ENCODE measurements around the gene CAMK2B. TPM values are rescaled to one million over a fixed set of nuclear protein-coding genes. Genes with fewer than 3 reads are reported as not detected.

Gene CAMK2B
- total and polyA plus RNA-seq, 2 of the 13 experiments (the other 11 are each of a cell fraction or from before 2014, with no cell fraction given) = 0.27 to 0.48 TPM

DNA sequence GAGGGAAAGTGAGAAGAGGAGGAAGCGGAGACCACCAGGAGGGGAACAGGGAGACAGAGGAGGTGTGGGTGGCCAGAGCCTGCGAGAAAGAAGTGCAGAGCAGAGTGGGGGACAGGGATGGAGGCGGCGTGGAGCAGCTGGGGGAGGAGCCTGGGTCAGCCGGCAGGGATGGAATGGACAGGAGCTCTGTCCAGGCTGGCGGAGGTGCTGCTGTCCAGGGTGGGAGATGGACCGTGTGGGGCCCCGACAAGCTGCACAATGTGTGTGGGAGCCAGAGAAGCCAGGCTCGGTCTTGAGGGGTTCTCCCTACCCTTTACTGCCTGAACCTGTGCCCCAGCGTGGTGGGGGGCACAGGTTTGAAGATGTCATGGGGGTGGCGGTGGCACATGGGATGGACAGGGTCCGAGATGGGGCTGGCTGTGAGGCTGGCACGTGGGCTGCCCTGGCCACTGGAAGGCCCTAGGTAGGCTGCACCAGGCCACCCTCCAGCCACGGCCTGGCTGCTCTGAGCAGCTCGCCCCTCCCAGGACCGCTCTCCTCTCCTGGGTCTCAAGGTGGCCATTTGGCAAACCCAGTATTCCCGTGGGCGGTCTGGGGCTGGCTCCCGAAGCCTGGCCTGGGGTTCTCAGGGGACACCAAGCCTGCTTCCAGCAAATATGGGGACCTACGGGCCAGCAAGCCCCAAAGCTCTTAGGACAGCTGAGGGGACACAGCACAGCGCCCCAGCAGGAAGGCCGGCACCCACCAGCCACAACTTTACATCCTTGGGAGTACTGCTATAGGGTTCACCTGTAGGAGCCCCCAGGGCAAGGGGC lies 92.3 kb downstream of the CAMK2B start:
- H3K9ac ChIP-seq (ENCODE audit: insufficient read depth, low read depth, low read length) = no peak overlapping the region
- H3K36me3 ChIP-seq (replicated peaks in 1 of 2; ENCODE audit: control insufficient read depth in 1 of 2, insufficient read depth in 2 of 2, low read length in 2 of 2) = no peaks in the 10 kb centered on the region
- H3K4me1 ChIP-seq (ENCODE audit: insufficient read depth, low read length) = peaks cover 8% of the 10 kb centered on the region; the same call in 1 of the 2 replicates
- H3K27ac ChIP-seq (ENCODE audit: extremely low read length, insufficient read depth, low read length) = no peak overlapping the region
- H3K9me3 ChIP-seq (ENCODE audit: low read length) = no peaks in the 10 kb centered on the region
- in situ Hi-C loops (cut with HindIII; ENCODE audit: extremely low pct_ligation_motif_present, low pct_unique_long_range_greater_than_20kb) (no loop called here), intact Hi-C loops (cut with micrococcal nuclease; ENCODE audit: unreplicated experiment) (no loop called here)
- BruUV-seq (replicated peaks) = no TSS peak
- DNase-seq (ENCODE audit: low spot score) (no peak), FAIRE-seq (no peak), ATAC-seq (no peak)
- no peaks in the 10 kb centered on the region for H4K20me1 ChIP-seq (ENCODE audit: insufficient read depth, low read length)
- POLR2A ChIA-PET = no interaction called here
- CTCF ChIA-PET (ENCODE audit: low intra/inter-chr PET ratio, low total read pairs) = no interaction called here
- no peak overlapping the region for H2AFZ ChIP-seq (ENCODE audit: low read length)
- WGBS (ENCODE audit: low lambda C conversion rate) = 32% methylated on average over 8 of the region's 22 CpGs
- TF ChIP-seq TIGD3 (CRISPR knock-in tag; IDR thresholded peaks at IDR 0.05; ENCODE audit: borderline replicate concordance) = no peak
- no peak for TF ChIP-seq TAF15 (IDR thresholded peaks at IDR 0.05; ENCODE audit: low read depth, low read length, poor library complexity, severe bottlenecking)
- no peak for TF ChIP-seq SP4 (CRISPR knock-in tag; IDR thresholded peaks at IDR 0.05)
- TF ChIP-seq RARG (CRISPR knock-in tag; IDR thresholded peaks at IDR 0.05; ENCODE audit: low read depth) = no peak
- no peak for TF ChIP-seq ZZZ3 (CRISPR knock-in tag; IDR thresholded peaks at IDR 0.05; ENCODE audit: borderline replicate concordance)
- TF ChIP-seq, protein P1, sequence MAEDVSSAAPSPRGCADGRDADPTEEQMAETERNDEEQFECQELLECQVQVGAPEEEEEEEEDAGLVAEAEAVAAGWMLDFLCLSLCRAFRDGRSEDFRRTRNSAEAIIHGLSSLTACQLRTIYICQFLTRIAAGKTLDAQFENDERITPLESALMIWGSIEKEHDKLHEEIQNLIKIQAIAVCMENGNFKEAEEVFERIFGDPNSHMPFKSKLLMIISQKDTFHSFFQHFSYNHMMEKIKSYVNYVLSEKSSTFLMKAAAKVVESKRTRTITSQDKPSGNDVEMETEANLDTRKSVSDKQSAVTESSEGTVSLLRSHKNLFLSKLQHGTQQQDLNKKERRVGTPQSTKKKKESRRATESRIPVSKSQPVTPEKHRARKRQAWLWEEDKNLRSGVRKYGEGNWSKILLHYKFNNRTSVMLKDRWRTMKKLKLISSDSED (CRISPR knock-in tag; IDR thresholded peaks at IDR 0.05) = no peak
- no peak for TF ChIP-seq EHMT2 (IDR thresholded peaks at IDR 0.05; ENCODE audit: borderline replicate concordance, low read depth, low read length)
- no peak for TF ChIP-seq MTA1 (CRISPR knock-in tag; IDR thresholded peaks at IDR 0.05; ENCODE audit: borderline replicate concordance)
- TF ChIP-seq KDM6A (CRISPR knock-in tag; IDR thresholded peaks at IDR 0.05; ENCODE audit: low read depth) = no peak
- TF ChIP-seq SAP130 (CRISPR knock-in tag; IDR thresholded peaks at IDR 0.05; ENCODE audit: low read depth) = no peak
- no peak for TF ChIP-seq KAT2B (IDR thresholded peaks at IDR 0.05; ENCODE audit: borderline replicate concordance, low read depth, low read length)
- TF ChIP-seq, protein P2, sequence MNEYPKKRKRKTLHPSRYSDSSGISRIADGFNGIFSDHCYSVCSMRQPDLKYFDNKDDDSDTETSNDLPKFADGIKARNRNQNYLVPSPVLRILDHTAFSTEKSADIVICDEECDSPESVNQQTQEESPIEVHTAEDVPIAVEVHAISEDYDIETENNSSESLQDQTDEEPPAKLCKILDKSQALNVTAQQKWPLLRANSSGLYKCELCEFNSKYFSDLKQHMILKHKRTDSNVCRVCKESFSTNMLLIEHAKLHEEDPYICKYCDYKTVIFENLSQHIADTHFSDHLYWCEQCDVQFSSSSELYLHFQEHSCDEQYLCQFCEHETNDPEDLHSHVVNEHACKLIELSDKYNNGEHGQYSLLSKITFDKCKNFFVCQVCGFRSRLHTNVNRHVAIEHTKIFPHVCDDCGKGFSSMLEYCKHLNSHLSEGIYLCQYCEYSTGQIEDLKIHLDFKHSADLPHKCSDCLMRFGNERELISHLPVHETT (CRISPR knock-in tag; conservative IDR thresholded peaks at IDR 0.05) = no peak
- TF ChIP-seq GZF1 (CRISPR knock-in tag; IDR thresholded peaks at IDR 0.05) = no peak
- TF ChIP-seq GRHL1 (CRISPR knock-in tag; conservative IDR thresholded peaks at IDR 0.05) = no peak
- TF ChIP-seq NCOA5 (CRISPR knock-in tag; IDR thresholded peaks at IDR 0.05) = no peak
- TF ChIP-seq ZIK1 (CRISPR knock-in tag; IDR thresholded peaks at IDR 0.05; ENCODE audit: borderline replicate concordance, low read depth) = no peak
- no peaks in the 10 kb centered on the region for H3K79me2 ChIP-seq (ENCODE audit: insufficient read depth, low read length)
- H3K4me2 ChIP-seq (ENCODE audit: low read depth, low read length) = no peak overlapping the region
- H3K27me3 ChIP-seq (ENCODE audit: control insufficient read depth in 1 of 2, insufficient read depth in 2 of 2, low read length in 2 of 2) = peaks cover 18 to 85% of the 10 kb centered on the region in 2 experiments
- H3K4me3 ChIP-seq (replicated peaks in 1 of 3; ENCODE audit: insufficient read depth in 1 of 3, low read depth in 2 of 3, low read length in 3 of 3) = no peak overlapping the region
